ENCODE results near the gene TBX18.

TBX18 gene

DNA sequence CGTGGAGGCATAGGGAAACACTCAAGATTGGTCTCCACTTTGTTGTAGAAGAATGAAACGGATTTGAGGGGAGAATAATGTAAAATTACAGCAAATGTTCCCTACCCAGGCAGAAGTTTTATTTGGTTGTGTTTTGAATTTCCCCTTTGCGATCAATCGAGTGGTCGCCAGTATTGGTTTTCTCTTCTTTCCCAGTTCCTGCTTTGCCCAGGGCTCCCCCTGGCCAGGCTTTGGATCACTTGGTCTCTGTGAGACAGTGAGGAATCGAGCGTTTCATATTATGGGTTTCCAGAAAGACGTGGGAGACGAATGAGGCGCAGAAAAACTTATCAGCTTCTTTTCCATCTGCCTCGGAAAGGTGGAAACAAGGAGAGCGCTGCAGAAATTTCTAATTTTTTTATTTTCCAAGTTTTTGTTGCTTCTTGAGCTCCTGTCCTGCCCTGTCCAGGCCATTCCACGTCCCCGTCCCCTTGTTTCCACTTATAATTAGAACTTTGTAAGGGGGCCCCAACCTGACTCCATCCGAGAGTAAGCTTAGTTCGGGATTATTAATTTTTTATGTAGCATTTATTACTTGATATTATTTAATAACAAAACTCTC, 7.5 kb upstream of the TBX18 start:
- Histone ChIP-seq H3K36me3 (ENCODE audit: low read depth) (no peaks in the 10 kb centered on the region), H3K27me3 (ENCODE audit: insufficient read depth, poor library complexity, severe bottlenecking) (peaks cover 89% of the 10 kb centered on the region), H3K4me3 (ENCODE audit: severe bottlenecking) (no peak overlapping the region), H3K9me3 (ENCODE audit: severe bottlenecking) (no peaks in the 10 kb centered on the region), H3K4me1 (ENCODE audit: insufficient read depth, poor library complexity, severe bottlenecking) (no peaks in the 10 kb centered on the region), H3K27ac (ENCODE audit: poor library complexity, severe bottlenecking) (no peak overlapping the region)
- TF ChIP-seq, protein P1, sequence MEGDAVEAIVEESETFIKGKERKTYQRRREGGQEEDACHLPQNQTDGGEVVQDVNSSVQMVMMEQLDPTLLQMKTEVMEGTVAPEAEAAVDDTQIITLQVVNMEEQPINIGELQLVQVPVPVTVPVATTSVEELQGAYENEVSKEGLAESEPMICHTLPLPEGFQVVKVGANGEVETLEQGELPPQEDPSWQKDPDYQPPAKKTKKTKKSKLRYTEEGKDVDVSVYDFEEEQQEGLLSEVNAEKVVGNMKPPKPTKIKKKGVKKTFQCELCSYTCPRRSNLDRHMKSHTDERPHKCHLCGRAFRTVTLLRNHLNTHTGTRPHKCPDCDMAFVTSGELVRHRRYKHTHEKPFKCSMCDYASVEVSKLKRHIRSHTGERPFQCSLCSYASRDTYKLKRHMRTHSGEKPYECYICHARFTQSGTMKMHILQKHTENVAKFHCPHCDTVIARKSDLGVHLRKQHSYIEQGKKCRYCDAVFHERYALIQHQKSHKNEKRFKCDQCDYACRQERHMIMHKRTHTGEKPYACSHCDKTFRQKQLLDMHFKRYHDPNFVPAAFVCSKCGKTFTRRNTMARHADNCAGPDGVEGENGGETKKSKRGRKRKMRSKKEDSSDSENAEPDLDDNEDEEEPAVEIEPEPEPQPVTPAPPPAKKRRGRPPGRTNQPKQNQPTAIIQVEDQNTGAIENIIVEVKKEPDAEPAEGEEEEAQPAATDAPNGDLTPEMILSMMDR (IDR thresholded peaks at IDR 0.05; ENCODE audit: poor library complexity, severe bottlenecking), result no peak
- DNase-seq (ENCODE audit: low spot score) (no peak), ATAC-seq (ENCODE audit: low read depth) (no peak)

DNA sequence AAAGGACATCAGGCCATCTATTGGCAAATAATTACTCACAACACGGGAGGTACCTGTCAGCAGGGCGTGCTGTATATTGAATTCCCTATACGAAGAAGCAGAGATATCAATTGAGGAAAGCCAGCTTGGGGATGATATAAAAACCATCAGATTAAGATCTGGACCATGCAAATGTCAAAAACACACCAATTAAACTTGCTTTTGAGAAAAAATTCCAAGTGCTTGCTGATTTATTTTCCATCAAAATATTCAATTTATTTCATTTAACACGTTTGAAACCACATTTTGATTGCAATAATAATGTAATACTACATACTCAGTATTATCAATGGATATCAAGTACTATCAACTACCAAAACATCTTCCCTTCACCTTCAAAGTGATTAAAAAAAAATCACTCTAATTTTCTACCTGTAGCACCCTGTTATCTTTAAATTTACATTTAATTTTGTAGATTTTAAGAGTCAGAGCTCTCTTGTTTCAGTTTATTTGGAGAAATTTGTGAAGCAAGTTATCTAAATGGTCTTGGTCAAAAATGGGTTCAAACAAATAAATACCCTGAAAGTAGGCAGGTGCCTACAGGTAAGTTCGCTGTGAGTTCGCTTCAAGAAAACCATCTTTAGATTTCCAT, 6.8 kb upstream of the TBX18 start:
- ATAC-seq (ENCODE audit: low read depth), result no peak
- Histone ChIP-seq H3K36me3 (ENCODE audit: low read depth) (no peaks in the 10 kb centered on the region), H3K27ac (ENCODE audit: poor library complexity, severe bottlenecking) (no peak overlapping the region), H3K4me1 (ENCODE audit: insufficient read depth, poor library complexity, severe bottlenecking) (no peaks in the 10 kb centered on the region), H3K4me3 (ENCODE audit: severe bottlenecking) (no peak overlapping the region), H3K27me3 (ENCODE audit: insufficient read depth, poor library complexity, severe bottlenecking) (peaks cover 93% of the 10 kb centered on the region), H3K9me3 (ENCODE audit: severe bottlenecking) (no peaks in the 10 kb centered on the region)
- TF ChIP-seq, protein P1 (IDR thresholded peaks at IDR 0.05; ENCODE audit: poor library complexity, severe bottlenecking), result no peak
- DNase-seq (ENCODE audit: low spot score), result no peak

DNA sequence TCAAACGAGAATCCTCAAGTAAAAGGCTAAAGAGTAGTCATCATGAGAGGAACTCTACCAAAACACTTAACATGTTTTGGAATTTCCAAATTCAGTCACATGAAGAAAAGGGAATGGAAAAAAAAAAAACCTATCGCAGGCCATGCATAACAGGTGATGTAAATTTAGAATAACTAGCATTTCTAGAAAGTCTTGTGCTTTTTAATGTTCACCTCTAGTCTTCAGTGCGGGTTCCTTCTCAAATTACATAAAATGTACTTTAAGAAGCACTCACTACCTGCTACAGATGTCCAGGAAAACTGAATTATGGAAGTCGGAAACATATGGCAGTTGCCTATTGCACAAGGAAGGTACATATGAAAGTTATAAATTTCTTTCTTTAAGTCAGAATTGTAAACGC, 6.1 kb upstream of the TBX18 start:
- Histone ChIP-seq H3K4me3 (ENCODE audit: severe bottlenecking) (no peak overlapping the region), H3K27ac (ENCODE audit: poor library complexity, severe bottlenecking) (no peak overlapping the region), H3K27me3 (ENCODE audit: insufficient read depth, poor library complexity, severe bottlenecking) (peaks cover 96% of the 10 kb centered on the region), H3K4me1 (ENCODE audit: insufficient read depth, poor library complexity, severe bottlenecking) (no peaks in the 10 kb centered on the region), H3K36me3 (ENCODE audit: low read depth) (no peaks in the 10 kb centered on the region), H3K9me3 (ENCODE audit: severe bottlenecking) (no peaks in the 10 kb centered on the region)
- ATAC-seq (ENCODE audit: low read depth) (no peak), DNase-seq (ENCODE audit: low spot score) (no peak)
- TF ChIP-seq, protein P1 (IDR thresholded peaks at IDR 0.05; ENCODE audit: poor library complexity, severe bottlenecking), result no peak

DNA sequence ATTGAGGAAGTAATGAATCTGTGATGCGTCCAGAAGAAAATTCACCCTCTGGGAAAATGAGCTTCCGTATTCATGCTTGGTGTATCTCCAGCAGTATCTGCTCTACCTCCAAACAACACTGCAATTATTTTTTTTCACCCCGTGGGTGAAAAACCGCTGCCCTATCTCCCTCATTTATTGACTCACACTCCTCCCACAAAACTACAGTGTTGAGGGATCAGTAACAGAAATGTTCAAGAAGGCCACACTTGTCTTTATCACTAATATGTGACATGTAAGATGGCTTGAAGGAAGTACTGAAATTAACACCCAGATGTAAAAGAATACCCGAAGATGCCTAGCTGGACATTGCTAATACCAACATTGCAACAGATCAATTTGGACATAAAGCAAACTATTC, 4.9 kb upstream of the TBX18 start:
- H3K4me3 ChIP-seq (ENCODE audit: severe bottlenecking), result no peak overlapping the region
- peaks cover 95% of the 10 kb centered on the region for H3K27me3 ChIP-seq (ENCODE audit: insufficient read depth, poor library complexity, severe bottlenecking)

More for the DNA sequence above, 4.9 kb upstream of the TBX18 start:
- TF ChIP-seq, protein P1 (IDR thresholded peaks at IDR 0.05; ENCODE audit: poor library complexity, severe bottlenecking), result no peak
- no peak overlapping the region for H3K27ac ChIP-seq (ENCODE audit: poor library complexity, severe bottlenecking)
- DNase-seq (ENCODE audit: low spot score), result no peak
- ATAC-seq (ENCODE audit: low read depth), result no peak
- no peaks in the 10 kb centered on the region for H3K4me1 ChIP-seq (ENCODE audit: insufficient read depth, poor library complexity, severe bottlenecking)
- no peaks in the 10 kb centered on the region for H3K9me3 ChIP-seq (ENCODE audit: severe bottlenecking)
- H3K36me3 ChIP-seq (ENCODE audit: low read depth), result no peaks in the 10 kb centered on the region

Data from RWPE2 (cell line).